Astrocyte (in vitro differentiated cells and primary cell): ENCODE measurements around the gene TTC12. TPM values are rescaled to one million over a fixed set of nuclear protein-coding genes. Genes with fewer than 3 reads are reported as not detected.

Experiments used
- DNase-seq: peaks from one replicate; pipeline ENCODE4 v3.0.0-alpha.2; 2010; ENCODE audit warnings: low read depth
- FAIRE-seq: peaks from 2 replicates; lab custom pipeline; 2011; peaks lifted over from hg19 to GRCh38; lab: Jason Lieb, UNC
- H2AFZ ChIP-seq: 2 replicates; pipeline ENCODE4 v1.6.0; 2012; ENCODE audit warnings: low read depth, low read length, inconsistent platforms
- H3K27ac ChIP-seq: 2 replicates; pipeline ENCODE4 v1.5.1; 2011; ENCODE audit warnings: low read depth, low read length, inconsistent platforms
- H3K27me3 ChIP-seq: 2 replicates; pipeline ENCODE4 v1.6.0; 2011; ENCODE audit warnings: low read length, inconsistent platforms; ENCODE audit not compliant: insufficient read depth
- H3K36me3 ChIP-seq: 2 replicates; pipeline ENCODE4 v1.5.1; 2011; ENCODE audit warnings: low read length, inconsistent platforms; ENCODE audit not compliant: insufficient read depth
- H3K4me1 ChIP-seq: 2 replicates; pipeline ENCODE4 v1.5.1; 2011; ENCODE audit warnings: low read length, inconsistent platforms; ENCODE audit not compliant: insufficient read depth
- H3K4me2 ChIP-seq: 2 replicates; pipeline ENCODE4 v1.6.0; 2012; ENCODE audit warnings: low read length, inconsistent platforms
- H3K4me3 ChIP-seq: 2 replicates; pipeline ENCODE4 v1.5.1; 2011; ENCODE audit warnings: low read depth, mild to moderate bottlenecking, low read length, inconsistent platforms; ENCODE audit not compliant: insufficient read depth
- H3K79me2 ChIP-seq: 2 replicates; pipeline ENCODE4 v1.6.0; 2012; ENCODE audit warnings: mild to moderate bottlenecking, low read length, inconsistent platforms; ENCODE audit not compliant: insufficient read depth
- H3K9ac ChIP-seq: 2 replicates; pipeline ENCODE4 v1.6.0; 2012; ENCODE audit warnings: mild to moderate bottlenecking, low read length, inconsistent platforms
- H3K9me3 ChIP-seq: 2 replicates; pipeline ENCODE4 v1.5.1; 2012; ENCODE audit warnings: low read depth, mild to moderate bottlenecking, low read length, inconsistent platforms; ENCODE audit not compliant: insufficient read depth
- H4K20me1 ChIP-seq: 2 replicates; pipeline ENCODE4 v1.6.0; 2012; ENCODE audit warnings: low read length, inconsistent platforms; ENCODE audit not compliant: insufficient read depth
- H3K27ac Mint-ChIP-seq: one replicate; pipeline ENCODE4 v1.8.0; 2021; ENCODE audit warnings: mild to moderate bottlenecking, mixed read lengths; ENCODE audit not compliant: unreplicated experiment
- H3K27me3 Mint-ChIP-seq: one replicate; pipeline ENCODE4 v1.8.0; 2021; ENCODE audit warnings: low read depth, mixed read lengths; ENCODE audit not compliant: unreplicated experiment
- H3K36me3 Mint-ChIP-seq: one replicate; pipeline ENCODE4 v1.8.0; 2021; ENCODE audit warnings: low read depth, mixed read lengths; ENCODE audit not compliant: unreplicated experiment
- H3K4me1 Mint-ChIP-seq: one replicate; pipeline ENCODE4 v1.8.0; 2021; ENCODE audit warnings: low read depth, mixed read lengths; ENCODE audit not compliant: unreplicated experiment
- H3K4me3 Mint-ChIP-seq: one replicate; pipeline ENCODE4 v1.8.0; 2021; ENCODE audit warnings: mild to moderate bottlenecking, moderate library complexity, mixed read lengths; ENCODE audit not compliant: unreplicated experiment
- H3K9me3 Mint-ChIP-seq: one replicate; pipeline ENCODE4 v1.8.0; 2021; ENCODE audit warnings: mild to moderate bottlenecking, mixed read lengths; ENCODE audit not compliant: unreplicated experiment
- EZH2 ChIP-seq: IDR thresholded peaks from 2 replicates; pipeline ENCODE4 v1.6.1; 2012; ENCODE audit warnings: mild to moderate bottlenecking, low read length, inconsistent platforms; ENCODE audit not compliant: insufficient read depth
- total RNA-seq: library from RNA; stranded (reverse); gene quantifications from 2 replicates; pipeline ENCODE4 v1.2.1, GENCODE V29; 2021
- TF ChIP-seq, protein P1 (sequence below): IDR thresholded peaks from 2 replicates; pipeline ENCODE4 v1.5.1; 2011; ENCODE audit warnings: low read depth, mild to moderate bottlenecking, inconsistent platforms, low read length, moderate library complexity; ENCODE audit not compliant: insufficient read depth

Gene TTC12
- total RNA-seq, 1 donor from 2014 or later = 9.4 TPM

DNA sequence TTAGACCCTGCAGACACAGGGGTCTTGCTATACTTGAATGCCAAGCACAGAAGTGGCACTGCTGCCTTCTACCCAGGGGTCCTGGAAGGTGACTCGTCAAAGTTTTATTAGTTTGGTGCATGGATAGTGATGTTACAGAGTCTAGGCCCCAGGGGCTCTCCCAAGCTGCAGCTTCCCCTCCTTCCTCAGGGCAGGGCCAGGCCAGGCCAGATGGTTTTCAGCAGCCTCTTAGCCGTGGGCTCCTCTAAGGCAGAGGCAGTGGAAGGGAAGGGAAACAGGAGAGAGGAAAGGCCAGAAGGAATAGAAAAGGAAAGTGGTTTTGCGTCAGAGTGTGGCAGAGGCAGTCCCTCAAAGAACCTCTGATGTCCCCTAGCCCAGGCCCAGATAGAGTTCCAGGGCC, 95.1 kb downstream of the TTC12 start:
- Histone ChIP-seq H3K4me1 (no peaks in the 10 kb centered on the region), H3K79me2 (no peaks in the 10 kb centered on the region), H4K20me1 (no peaks in the 10 kb centered on the region), H3K27ac (no peak overlapping the region), H3K36me3 (no peaks in the 10 kb centered on the region), H3K4me3 (no peak overlapping the region), H3K9ac (no peak overlapping the region), H3K9me3 (no peaks in the 10 kb centered on the region), H3K27me3 (peaks cover 3% of the 10 kb centered on the region), H3K4me2 (no peak overlapping the region), H2AFZ (no peak overlapping the region)
- TF ChIP-seq, protein P1, sequence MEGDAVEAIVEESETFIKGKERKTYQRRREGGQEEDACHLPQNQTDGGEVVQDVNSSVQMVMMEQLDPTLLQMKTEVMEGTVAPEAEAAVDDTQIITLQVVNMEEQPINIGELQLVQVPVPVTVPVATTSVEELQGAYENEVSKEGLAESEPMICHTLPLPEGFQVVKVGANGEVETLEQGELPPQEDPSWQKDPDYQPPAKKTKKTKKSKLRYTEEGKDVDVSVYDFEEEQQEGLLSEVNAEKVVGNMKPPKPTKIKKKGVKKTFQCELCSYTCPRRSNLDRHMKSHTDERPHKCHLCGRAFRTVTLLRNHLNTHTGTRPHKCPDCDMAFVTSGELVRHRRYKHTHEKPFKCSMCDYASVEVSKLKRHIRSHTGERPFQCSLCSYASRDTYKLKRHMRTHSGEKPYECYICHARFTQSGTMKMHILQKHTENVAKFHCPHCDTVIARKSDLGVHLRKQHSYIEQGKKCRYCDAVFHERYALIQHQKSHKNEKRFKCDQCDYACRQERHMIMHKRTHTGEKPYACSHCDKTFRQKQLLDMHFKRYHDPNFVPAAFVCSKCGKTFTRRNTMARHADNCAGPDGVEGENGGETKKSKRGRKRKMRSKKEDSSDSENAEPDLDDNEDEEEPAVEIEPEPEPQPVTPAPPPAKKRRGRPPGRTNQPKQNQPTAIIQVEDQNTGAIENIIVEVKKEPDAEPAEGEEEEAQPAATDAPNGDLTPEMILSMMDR = no peak
- Mint-ChIP-seq H3K27ac (no peak overlapping the region), H3K27me3 (peaks cover 72% of the 10 kb centered on the region), H3K36me3 (no peaks in the 10 kb centered on the region), H3K4me1 (no peaks in the 10 kb centered on the region), H3K4me3 (no peak overlapping the region), H3K9me3 (peaks cover 9% of the 10 kb centered on the region)
- DNase-seq = no peak
- FAIRE-seq = no peak

DNA sequence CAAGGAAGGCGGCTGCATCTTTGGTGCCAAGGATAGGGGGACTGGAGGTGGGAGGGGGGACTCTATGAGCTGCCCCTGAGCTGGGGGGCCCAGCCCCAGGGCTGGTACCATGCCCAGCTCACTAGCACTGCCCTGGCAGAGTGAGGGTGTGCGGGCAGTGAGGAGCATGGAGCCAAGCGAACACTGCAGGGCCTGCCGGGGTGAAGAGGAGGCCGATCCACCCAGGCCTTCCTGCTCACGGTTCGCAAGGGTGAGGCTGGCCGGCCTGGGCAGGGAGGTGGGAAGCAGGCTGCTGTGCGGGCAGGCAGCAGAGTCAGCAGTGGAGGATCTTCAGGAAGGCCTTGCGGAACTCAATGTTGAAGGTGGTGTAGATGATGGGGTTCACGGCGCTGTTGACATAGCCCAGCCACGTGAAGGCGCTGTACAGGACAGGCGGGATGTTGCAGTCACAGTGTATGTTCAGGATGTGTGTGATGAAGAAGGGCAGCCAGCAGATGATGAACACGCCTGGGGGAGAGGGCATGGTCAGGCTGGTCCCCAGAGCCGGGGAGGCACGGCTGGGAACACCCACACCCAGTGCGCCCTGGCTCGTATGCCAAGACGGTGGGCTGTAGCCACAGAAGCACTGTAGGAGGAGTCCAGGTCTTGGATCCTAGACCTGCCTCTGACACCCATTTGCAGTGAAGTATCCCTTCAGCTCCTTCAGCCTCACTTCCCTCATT, 96.2 kb downstream of the TTC12 start:
- no peak overlapping the region for H3K4me3 ChIP-seq
- H4K20me1 ChIP-seq = no peaks in the 10 kb centered on the region
- peaks cover 72% of the 10 kb centered on the region for H3K27me3 Mint-ChIP-seq
- H3K9me3 ChIP-seq = no peaks in the 10 kb centered on the region
- TF ChIP-seq, protein P1 = no peak
- TF ChIP-seq EZH2 = no peak
- no peak overlapping the region for H3K4me2 ChIP-seq
- H3K27ac Mint-ChIP-seq = no peak overlapping the region
- H3K4me3 Mint-ChIP-seq = no peak overlapping the region
- peaks cover 2% of the 10 kb centered on the region for H3K36me3 Mint-ChIP-seq
- no peaks in the 10 kb centered on the region for H3K4me1 Mint-ChIP-seq
- H3K36me3 ChIP-seq = no peaks in the 10 kb centered on the region
- H2AFZ ChIP-seq = no peak overlapping the region
- peaks cover 9% of the 10 kb centered on the region for H3K9me3 Mint-ChIP-seq
- no peaks in the 10 kb centered on the region for H3K4me1 ChIP-seq
- FAIRE-seq (no peak), DNase-seq (no peak)
- no peak overlapping the region for H3K9ac ChIP-seq
- no peak overlapping the region for H3K27ac ChIP-seq
- H3K27me3 ChIP-seq = peaks cover 3% of the 10 kb centered on the region
- no peaks in the 10 kb centered on the region for H3K79me2 ChIP-seq

DNA sequence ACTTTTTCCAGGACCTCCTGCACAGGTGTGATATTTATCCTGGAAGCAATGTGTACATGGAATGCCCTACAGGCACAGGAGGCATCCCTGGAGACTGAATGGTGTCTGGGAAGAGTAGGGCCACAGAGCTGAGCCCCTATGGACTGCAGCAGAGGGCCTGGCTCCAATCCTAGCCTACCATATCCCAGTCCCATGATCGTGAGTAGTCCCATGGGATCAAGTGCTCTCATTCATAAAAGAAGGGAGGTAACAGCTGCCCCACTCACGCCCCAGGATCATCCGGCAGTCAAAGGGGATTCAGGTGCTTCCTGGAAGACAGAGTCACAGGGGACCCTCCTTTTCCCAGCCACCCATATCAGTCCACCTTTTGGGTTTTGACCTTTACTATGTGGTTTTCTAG, 97.2 kb downstream of the TTC12 start:
- Histone ChIP-seq H2AFZ (no peak overlapping the region), H3K9me3 (no peaks in the 10 kb centered on the region), H3K9ac (no peak overlapping the region), H3K27ac (no peak overlapping the region), H3K4me1 (no peaks in the 10 kb centered on the region), H3K4me2 (no peak overlapping the region), H3K36me3 (no peaks in the 10 kb centered on the region), H3K27me3 (peaks cover 3% of the 10 kb centered on the region), H3K4me3 (no peak overlapping the region), H3K79me2 (no peaks in the 10 kb centered on the region), H4K20me1 (no peaks in the 10 kb centered on the region)
- TF ChIP-seq, protein P1 = no peak
- no peak for TF ChIP-seq EZH2
- no peak overlapping the region for H3K4me3 Mint-ChIP-seq
- H3K27me3 Mint-ChIP-seq = peaks cover 74% of the 10 kb centered on the region
- H3K36me3 Mint-ChIP-seq = peaks cover 2% of the 10 kb centered on the region
- H3K4me1 Mint-ChIP-seq = no peaks in the 10 kb centered on the region
- H3K9me3 Mint-ChIP-seq = peaks cover 9% of the 10 kb centered on the region
- FAIRE-seq (no peak), DNase-seq (no peak)
- H3K27ac Mint-ChIP-seq = no peak overlapping the region
